ENCODE measurements around the gene GAST.
A peak's percentile ranks its signal among the peaks of the same experiment; 100 is the strongest.

DNA sequence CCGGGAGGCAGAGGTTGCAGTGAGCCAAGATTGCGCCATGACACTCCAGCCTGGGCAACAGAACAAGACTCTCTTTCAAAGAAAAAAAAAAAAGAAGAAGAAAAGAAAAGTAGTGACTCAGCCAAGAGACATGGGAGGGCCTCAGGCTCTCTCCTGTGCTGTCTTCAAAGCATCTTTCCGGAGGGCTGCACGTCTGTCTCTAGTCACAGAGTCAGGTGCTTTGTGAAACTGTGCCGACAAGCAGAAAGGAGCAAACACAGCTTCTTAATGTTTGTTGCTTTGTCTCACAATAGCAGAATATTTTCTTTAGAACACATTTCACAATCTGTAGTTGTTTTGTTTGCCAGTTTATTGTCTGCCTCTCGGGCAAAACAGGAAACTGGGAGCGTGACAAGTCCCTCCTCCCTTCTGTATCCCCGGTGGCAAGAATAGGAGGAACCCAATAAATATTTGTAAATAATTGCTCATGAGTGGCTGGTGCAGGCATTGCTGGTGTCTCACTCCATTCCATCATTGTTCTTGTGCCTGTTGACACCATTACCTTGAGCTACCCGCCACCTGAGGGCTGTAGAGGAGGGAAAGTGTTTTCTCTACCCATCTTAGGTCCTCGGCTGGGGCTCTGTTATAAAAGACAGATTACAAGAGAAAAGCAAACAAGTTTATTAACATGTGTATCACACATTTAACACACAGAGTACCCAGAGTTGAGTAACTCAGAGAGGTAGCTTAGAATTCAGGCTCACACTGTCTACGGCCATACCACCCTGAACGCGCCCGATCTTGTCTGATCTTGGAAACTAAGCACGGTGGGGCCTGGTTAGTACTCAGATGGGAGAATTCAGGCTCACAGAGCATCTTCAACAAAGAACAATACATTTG, 5.5 kb downstream of the GAST start:
- TF ChIP-seq POLR2AphosphoS5 (IDR thresholded peaks at IDR 0.05) = peak; percentile 70
- TF ChIP-seq, protein P1, sequence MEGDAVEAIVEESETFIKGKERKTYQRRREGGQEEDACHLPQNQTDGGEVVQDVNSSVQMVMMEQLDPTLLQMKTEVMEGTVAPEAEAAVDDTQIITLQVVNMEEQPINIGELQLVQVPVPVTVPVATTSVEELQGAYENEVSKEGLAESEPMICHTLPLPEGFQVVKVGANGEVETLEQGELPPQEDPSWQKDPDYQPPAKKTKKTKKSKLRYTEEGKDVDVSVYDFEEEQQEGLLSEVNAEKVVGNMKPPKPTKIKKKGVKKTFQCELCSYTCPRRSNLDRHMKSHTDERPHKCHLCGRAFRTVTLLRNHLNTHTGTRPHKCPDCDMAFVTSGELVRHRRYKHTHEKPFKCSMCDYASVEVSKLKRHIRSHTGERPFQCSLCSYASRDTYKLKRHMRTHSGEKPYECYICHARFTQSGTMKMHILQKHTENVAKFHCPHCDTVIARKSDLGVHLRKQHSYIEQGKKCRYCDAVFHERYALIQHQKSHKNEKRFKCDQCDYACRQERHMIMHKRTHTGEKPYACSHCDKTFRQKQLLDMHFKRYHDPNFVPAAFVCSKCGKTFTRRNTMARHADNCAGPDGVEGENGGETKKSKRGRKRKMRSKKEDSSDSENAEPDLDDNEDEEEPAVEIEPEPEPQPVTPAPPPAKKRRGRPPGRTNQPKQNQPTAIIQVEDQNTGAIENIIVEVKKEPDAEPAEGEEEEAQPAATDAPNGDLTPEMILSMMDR (IDR thresholded peaks at IDR 0.05) = no peak

Measured in prostate gland (tissue), 2 donors.